DMS79 (cell line): ENCODE measurements around the gene SPATA32.
"Not testable (repeated sequence)": the region's sequence is repeated elsewhere in the genome, so short reads cannot be mapped to it uniquely, and the experiment has no call there.

Source experiments
- DNase-seq: peaks from one replicate; lab custom pipeline; 2025; lab: John Stamatoyannopoulos, UW

Gene SPATA32, protein sequence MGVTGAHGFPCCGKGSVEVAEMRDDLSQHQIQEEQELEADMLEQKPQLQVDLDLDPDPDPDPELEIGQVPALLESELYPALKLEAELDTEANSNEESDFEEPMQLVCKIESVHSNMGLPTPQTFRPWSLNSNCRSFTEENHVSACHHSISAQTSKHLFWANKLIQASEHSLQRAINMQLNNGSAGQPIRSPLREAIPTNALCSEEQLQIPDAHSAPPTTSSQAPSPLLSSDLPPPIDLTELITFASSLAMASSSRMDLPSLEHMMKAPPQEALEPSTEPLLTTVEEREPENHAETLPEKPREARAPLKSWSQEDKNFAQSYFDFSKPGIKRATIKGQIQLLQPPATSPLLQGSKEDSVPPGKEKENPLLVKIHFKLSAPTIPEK

DNA sequence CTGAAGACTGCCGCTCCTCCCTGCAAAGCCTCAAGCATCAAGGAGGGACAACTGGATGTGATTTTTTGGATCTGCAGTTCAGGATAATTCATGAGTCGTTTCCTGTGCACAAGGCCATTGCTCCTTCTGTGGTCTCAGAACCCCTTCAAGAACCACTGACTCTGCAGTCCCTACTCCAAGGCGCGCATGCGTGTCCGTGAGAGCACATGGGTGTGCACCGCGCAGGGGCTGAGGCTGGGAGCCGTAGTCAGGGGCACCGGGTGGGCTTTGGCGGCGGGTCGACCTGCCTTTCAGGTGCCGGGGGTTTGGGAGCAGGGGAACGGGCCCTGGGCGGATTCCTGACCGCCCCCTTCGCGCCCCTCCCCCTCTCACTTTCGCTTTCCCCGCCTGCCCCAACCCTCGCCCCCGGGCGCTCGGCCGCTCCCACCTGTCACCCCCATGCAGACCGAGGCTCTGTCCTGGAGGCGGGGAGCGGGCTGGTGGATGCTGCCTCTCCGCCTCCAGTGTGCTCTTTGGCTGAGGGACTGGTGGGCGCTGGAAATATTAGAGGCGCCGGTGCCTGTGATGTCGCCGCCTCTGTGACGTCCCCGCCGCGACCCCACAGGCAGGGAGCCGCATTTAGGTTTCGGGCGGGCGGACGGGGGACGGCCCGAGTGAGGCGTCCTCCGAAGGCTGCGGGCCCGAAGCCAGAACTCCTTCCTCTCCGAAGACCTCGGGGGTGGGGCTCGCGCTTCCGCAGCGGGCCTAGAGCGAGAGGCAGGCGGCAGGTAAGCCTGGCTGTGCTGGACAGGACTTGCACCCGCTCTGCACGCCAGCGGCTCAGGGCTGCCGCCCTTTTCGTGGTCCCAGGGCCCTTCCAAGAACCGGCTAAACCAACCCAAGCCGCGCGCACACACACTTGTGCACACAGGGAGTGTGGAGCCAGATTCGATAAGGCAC is at the start of gene SPATA32:
Gene SPATA32, minus strand, starts transcription at position 518 of the 939 bp plus-strand sequence. Its CDS starts 78 bp downstream, at position 440.
- no peak for DNase-seq

DNA sequence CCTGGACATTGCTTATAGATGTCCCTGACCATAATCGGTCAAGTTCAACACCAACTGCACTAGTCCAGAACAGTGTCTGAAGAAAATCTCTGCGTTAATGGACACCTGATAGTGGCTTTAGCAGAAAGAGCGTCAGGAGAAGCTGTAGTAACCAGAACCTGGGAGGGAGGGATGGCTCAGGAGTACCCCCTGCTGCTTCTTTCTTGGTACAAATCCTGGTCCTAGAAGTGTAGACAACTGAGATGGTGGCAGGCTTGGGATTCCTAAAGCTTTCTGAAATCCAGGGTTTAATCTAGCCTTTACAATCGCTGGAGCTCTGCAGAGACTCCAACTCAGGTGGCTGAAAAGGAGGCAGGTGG is 49.5 kb upstream of the SPATA32 start:
- no peak for DNase-seq

DNA sequence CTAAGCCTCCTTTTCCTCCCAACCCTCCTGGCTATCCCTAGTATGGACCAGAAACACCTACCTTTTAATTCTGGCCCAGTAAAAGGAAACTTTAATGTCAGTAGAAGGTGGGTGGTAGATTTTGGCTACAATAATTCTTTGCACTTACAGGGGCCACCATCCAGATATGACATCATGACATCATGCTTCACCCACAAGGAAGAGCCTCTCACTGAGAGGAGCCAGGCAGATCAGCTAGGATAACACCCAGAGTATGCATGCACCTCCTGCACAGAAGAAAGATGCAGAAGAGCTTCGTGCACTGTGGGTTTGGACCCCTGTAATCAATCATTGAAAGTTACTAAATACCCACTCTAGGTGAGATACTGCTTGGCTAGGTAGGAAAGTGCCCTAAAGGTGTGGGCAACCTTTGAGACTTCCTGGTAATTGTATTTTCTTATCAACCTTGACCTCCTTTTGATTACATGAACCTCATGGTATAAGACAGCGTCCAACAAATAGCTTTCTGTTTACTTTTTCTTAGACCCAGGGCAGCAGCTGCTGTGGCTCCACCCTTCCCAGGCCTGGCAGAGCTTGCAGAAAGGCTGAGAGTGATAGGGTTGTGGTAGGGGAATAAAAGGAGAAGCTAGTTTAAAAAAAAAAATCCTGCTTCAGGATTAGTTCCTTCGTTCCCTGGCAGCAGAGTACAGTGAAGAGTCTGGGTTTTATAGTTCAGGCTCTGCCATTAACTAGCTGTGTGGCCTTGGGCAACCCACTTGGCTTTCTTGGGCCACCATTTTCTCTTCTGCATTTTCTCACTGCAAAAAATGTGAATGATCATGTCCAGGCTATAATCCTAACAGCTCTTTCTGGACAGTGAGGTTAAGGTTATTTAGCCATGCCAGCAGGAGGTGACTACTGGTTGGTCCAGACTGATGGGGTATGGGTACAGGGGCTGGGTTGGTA is 48.8 kb upstream of the SPATA32 start:
- peak; percentile 85 for DNase-seq

DNA sequence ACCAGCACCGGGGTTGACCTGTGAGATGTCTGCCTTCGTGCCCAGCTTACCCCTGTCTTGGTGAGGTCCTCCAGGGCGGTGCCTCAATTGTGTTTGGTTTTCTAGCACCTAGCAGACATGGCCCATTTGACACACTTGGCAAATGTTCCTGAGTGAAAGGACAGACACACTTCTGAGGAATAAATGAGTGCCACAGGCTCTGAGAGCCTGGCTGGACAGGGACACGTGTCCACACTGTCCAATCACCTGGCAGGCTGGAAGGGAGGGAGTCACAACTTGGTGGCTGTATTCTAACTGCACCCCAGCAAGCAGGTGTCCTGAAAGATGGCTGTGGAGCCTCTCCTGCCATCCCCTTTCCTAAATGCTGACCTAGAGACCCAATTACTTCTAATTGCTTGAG is 47.5 kb upstream of the SPATA32 start:
- peak; percentile 64 for DNase-seq

DNA sequence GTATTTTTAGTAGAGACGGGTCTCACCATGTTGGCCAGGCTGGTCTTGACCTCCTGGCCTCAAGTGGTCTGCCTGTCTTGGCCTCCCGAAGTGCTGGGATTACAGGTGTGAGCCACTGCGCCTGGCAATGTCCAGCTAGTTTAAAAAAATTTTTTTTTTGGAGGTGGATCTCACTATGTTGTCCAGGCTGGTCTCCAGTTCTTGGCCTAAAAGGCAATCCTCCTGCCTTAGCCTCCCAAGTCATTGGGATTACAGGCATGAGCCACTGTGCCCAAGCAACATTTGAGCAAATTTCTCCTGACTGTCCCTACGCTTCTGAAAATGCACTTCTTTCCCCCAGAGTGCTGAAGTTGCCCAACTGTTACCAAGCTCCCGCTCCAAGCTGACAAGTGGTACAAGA is 46.9 kb upstream of the SPATA32 start:
- DNase-seq = no peak

DNA sequence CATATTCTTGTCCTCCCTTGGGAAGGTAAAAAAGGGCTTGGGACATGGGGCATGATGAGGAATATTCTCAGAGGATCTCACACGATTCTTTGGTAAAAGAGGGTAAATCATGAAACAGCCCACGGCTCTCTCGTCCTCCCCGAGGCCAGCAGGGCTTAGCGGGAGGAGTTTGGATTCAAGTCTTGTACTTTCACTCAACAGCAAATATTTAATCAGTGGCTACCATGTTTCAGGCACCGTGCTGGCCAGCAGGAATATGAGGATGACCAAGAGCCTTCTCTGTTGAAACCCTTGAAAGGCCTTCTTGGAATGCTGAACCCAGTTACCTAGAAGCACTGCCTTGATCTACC is 46.1 kb upstream of the SPATA32 start:
- no peak for DNase-seq

DNA sequence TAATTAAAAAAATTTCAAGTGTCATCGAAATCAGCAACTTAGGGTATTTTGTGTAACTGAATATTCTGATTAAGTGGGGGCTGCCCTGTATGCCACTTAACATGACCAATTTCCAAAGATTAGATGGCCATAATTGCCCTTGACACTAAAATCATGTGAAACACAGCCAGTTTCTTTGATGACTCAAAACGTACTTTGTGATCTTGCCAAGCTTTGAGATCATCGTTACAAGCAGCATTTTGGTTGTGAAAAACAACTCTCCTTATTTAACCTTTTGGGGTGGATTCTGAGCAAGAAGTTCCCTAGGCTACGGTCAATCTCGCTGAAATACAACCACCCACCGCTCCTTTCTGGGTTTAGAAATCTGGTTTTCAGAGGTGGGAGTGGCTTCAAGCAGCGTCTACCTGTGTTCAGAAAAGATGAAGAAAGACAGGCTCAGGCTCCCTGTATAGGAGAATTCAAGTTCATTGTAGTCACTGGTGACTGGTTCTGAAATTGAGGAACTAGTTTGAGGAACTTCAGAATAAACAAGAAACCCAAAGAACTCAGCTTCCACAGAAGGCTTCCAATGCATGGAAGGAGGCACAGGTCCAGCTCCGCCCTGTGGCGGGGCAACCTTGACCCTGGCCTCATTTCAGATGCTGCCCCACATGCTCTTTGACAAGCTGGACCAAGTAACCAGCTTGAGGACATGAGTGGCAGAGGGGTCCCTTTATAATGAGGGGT is 45.6 kb upstream of the SPATA32 start:
- DNase-seq = peak; percentile 39

DNA sequence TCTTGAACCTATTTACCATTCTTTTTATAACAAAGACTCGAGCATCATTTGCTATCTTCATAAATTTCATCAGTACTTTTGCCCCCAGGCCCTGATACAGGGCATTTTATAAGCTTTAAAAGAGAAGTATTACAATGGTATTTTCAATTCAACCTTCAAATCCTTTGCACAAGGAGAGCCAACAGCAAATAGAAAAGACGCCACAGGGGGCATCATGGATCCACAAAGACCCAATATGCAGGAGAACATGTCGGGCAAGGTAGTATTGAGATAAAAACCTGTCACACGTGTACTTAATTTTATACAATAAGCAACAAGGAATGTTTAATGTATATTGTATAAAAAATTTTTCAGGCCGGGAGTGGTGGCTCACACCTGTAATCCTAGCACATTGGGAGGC is 44.7 kb upstream of the SPATA32 start:
- no peak for DNase-seq

DNA sequence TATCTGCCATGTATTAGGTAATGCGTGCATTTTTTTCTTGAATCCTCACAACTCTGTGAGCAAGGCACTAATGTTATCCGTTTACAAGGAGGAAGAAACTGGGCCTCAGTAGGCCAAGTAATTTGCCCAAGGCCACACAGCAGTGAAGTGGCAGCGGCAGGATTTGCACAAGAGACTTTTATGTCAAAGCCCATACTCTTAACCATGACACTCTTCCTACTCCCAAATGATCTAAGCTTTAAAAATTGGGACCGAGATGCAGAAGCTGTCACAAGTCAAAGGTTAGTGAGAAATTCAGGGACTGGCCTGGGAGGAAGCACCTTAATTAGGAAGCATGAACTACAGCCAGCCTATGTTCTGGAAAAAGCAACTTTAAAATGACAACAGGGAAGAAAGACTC is 44.2 kb upstream of the SPATA32 start:
- no peak for DNase-seq

DNA sequence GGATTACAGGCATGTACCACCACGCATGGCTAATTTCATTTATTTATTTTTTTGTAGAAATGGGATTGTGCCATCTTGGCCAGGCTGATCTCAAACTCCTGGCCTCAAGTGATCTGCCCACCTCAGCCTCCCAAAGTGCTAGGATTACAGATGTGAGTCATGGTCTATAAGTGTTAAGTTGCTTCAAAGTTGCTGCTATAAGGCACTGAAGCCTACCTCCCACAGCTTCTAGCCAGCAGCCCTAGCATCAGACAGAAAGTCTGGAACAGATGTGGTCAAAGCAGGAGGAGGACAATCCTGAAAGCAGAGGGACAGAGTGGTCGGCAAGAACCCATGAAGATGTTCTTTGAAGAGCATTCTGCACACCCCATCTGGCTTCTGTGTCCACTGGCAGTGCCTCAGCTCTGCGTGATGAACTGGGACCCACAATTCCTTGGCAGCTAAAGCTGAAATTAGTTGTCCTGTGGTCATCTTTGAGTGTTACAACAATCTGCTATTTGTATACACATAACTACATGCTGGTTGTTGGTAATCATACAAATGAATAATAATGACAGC is 43.7 kb upstream of the SPATA32 start:
- no peak for DNase-seq

DNA sequence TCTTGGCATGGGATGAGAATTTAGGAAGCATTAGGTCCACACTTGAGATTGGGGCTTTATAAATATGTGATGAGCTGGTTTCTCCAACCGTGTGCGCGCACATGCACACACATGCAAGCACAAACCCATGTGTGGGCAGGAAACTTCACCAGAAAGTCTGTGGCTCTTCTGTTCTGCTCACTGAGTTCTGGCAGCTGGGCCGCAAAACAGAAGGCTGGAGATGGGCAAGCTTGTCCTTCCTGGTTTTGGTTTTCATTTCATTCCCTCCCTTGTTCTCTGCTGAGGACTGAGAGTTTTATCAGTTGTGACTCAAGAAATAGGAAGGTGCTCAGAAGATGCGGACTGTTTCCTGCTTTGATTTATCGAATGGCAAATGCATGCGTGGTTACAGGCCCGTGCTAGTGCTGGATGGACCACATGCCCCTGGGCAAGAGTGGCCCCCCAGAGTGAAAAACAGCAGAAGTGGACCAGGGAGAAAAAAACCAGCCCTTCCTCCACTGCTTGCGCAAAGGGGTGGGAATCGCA is 40.8 kb upstream of the SPATA32 start:
- DNase-seq = no peak

DNA sequence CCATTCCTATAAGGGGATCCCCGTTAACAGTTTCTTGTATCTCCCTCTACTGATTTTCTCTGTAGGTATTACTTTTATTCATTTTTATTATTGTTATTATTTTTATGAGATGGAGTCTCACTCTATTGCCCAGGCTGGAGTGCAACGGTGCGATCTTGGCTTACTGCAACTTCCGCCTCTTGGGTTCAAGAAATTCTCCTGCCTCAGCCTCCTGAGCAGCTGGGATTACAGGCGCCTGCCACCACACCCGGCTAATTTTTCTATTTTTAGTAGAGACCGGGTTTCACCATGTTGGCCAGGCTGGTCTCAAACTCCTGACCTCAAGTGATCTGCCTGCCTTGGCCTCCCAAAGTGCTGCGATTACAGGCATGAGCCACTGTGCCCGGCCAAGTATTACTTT is 40.3 kb upstream of the SPATA32 start:
- DNase-seq = not testable (repeated sequence)

DNA sequence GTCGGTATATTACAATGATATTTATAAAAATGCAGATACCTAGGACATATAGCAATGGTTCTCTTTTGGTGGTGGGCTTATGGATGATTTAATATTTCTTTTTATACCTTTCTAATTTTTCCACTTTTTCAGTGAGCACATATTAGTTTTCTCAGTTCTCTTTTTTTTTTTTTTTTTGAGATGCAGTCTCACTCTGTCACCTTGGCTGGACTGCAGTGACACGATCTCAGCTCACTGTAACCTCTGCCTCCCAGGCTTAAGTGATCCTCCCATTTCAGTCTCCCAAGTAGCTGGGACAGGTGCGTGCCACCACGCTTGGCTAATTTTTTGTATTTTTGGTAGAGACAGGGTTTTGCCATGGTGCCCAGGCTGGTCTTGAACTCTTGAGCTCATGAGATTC is 39.8 kb upstream of the SPATA32 start:
- DNase-seq = no peak

DNA sequence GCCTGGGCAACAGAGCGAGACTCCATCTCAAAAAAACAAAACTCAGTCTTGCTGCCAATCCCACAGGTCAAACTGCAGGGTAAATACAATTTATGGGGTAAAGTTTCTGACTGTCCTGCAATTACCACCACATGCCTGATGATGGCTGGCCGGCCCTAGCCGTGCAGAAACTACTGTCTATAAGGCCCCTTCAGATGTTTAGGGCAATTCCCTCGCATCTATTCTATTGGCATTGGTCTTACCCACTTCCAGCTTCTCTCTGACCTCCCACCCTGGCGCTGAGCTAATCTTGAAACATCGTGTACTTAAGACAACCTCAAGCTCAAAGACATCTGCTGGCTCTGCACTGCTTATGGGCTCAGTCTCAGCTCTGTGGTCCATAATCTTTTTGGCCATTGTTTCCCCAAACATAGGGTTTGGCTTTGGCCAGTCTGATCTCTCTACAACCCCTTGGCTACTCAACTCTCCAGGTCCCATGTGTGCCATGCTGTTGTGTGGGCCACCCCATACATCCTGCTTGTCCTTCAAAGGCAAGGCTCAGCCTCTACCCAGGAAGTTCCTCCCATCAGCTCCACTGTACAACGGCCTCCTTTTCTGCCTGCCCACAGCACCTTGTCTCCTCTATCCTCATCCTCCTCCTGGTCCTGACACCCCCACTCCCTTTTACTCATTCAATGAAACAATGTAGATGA is 38.3 kb upstream of the SPATA32 start:
- no peak for DNase-seq

DNA sequence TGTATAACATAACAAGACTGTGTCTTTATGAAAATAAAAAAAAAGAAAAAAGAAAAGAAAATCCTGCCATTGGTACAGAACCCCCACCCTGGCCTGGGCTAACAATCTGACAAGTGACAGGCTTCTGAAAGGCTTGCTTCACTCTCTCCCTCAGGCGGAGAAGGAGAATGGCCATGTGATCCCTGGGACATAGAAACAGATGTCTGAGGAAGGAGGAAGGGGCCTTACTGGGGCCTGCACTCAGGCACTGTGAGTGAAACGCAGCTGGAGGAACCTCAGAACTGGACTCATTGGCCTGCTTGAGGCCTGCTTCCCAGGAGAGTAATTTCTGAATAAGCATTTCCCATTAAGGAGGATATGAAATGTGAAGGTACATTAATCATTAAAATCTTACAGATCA is 37.5 kb upstream of the SPATA32 start:
- DNase-seq = no peak

DNA sequence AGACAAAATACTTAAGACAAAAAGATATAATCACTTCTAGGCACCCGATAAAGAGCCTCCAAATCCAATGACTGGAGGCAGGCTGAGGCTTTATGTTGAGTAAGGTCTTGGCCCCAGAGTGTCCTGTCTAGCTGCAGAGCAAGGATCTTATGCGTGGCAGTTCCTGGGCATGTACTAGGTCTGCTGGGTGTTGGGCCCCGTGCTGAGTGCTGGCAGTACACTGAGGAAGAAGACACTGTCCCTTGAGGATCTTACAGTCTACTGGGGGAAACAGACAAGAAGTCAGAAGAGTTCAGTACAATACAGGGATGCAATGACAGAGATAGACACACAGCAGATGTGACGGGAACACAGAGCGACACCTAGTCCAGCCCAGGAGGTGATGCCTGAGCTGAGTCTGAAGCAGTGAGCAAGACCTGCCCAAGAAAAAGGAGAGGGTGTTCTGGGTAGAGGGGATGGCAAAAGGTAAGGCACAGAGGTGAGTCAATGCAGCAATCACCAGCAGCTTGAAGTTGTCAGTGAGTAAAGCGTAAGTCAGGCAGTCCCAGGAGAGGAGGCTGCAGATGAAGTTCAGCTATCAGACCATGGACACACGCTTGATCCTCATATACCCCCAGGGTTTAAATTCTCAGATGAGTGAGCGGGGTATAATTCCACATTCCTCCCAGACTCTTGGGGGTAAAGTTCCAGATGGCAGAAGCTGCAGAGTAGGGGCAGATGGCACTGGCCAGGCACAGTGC is 36.8 kb upstream of the SPATA32 start:
- DNase-seq = no peak

DNA sequence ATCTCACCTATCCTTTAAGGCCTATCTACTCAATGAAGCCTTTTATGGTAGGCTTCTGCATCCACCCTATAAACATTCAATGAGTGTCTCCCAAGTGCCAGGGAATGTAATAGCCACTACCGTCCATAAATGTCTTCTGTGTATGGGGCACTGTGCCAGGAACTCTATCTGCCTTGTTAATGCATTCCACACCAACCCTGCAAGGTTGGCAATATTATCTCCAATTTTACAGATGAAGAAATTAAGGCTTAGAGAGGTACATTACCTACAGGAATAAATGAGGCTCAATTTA is 34.9 kb upstream of the SPATA32 start:
- DNase-seq = no peak

DNA sequence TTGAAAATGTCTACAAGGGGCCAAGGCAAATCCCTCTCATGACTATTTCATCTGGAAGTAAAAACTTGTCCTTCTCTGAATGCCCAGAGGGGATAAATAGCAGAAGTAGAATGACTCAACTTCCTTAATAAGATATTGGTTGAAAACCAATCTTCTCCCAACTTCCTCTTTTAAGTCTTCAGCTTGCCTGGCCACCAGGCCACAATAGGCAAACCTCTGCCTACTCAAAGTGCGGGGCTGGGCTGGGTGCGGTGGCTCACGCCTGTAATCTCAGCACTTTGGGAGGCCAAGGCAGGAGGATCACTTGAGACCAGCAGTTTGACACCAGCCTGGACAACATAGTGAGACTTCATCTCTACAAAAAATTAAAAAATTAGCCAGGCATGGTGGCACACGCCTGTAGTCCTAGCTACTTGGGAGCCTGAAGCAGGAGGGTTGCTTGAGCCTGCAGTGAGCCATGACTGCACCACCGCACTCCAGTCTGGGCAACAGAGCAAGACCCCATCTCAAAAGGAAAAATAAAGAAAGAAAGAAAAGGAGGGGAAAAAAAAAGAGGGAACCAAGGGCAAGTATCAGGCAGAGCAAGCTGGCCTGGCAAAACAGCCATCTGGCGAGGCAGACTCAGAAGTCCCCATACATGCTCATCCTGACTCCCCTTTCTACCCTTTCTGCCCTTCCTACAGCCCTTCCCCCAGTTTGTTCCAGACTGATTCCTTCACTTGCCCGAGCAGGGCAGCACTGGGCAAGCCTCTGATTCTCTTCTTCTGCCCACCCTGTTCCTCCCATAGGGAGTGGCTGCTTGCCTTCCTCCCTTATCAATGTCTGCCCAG is 34.3 kb upstream of the SPATA32 start:
- DNase-seq = no peak

DNA sequence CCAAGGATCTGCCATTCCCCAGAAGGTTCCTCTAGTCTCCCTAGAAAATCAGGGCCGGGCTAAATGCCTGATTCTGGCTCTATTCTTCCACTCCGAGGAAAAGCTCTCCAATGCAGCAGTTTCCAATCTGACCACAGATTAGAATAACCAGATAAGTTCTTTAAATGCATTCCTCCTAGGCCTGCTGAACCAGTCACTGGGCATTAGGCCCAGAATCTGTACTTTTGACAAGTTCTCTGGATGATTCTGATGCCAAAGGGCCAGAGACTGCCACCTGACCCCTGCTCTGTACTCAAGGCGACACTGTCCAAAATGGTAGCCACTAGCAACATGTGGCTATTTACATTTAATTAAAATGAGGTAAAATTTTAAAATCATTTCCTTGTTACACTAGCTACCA is 32.6 kb upstream of the SPATA32 start:
- no peak for DNase-seq
